ENCODE data around the gene TGFBR3. TPM values are rescaled to one million over a fixed set of nuclear protein-coding genes. Genes with fewer than 3 reads are reported as not detected.

Gene TGFBR3
- total RNA-seq, 1 donor: 32.2 TPM

- TF ChIP-seq CTCF (IDR thresholded peaks at IDR 0.05; ENCODE audit: extremely low read depth, low read depth, low read length): no peak
- no peak overlapping the region for H3K4me2 ChIP-seq (ENCODE audit: insufficient read depth, low read length)
- no peaks in the 10 kb centered on the region for H4K20me1 ChIP-seq (ENCODE audit: insufficient read depth, low read length)
- no peaks in the 10 kb centered on the region for H3K79me2 ChIP-seq (ENCODE audit: insufficient read depth, low read length)
- no peak overlapping the region for H2AFZ ChIP-seq (ENCODE audit: low read length)
- H3K27ac ChIP-seq (ENCODE audit: low read depth, low read length): no peak overlapping the region
- no peak for DNase-seq (ENCODE audit: insufficient read length, low spot score, missing footprints)
- no peaks in the 10 kb centered on the region for H3K36me3 ChIP-seq (ENCODE audit: insufficient read depth, low read length)
- H3K4me1 ChIP-seq (ENCODE audit: insufficient read depth, low read length): peaks cover 4% of the 10 kb centered on the region
- H3K9me3 ChIP-seq (ENCODE audit: low read depth, low read length): no peaks in the 10 kb centered on the region
- H3K4me3 ChIP-seq (ENCODE audit: insufficient read depth, low read length): no peak overlapping the region
- H3K27me3 ChIP-seq (ENCODE audit: insufficient read depth, low read length): no peaks in the 10 kb centered on the region
Measured at GRCh38 chr1:91913018-91913417, 27.1 kb upstream of the TGFBR3 start.

GRCh38 chr1:91912266-91912665 is 26.3 kb upstream of the TGFBR3 start:
- DNase-seq (ENCODE audit: insufficient read length, low spot score, missing footprints): no peak
- Histone ChIP-seq H4K20me1 (ENCODE audit: insufficient read depth, low read length) (no peaks in the 10 kb centered on the region), H3K4me1 (ENCODE audit: insufficient read depth, low read length) (peaks cover 4% of the 10 kb centered on the region), H3K79me2 (ENCODE audit: insufficient read depth, low read length) (no peaks in the 10 kb centered on the region), H3K27me3 (ENCODE audit: insufficient read depth, low read length) (no peaks in the 10 kb centered on the region), H3K4me3 (ENCODE audit: insufficient read depth, low read length) (no peak overlapping the region), H3K9me3 (ENCODE audit: low read depth, low read length) (no peaks in the 10 kb centered on the region), H3K27ac (ENCODE audit: low read depth, low read length) (no peak overlapping the region), H3K4me2 (ENCODE audit: insufficient read depth, low read length) (no peak overlapping the region), H3K36me3 (ENCODE audit: insufficient read depth, low read length) (no peaks in the 10 kb centered on the region), H2AFZ (ENCODE audit: low read length) (no peak overlapping the region)
- TF ChIP-seq CTCF (IDR thresholded peaks at IDR 0.05; ENCODE audit: extremely low read depth, low read depth, low read length): no peak

- no peak overlapping the region for H3K4me2 ChIP-seq (ENCODE audit: insufficient read depth, low read length)
- DNase-seq (ENCODE audit: insufficient read length, low spot score, missing footprints): no peak
Measured at GRCh38 chr1:91901231-91901630, 15.3 kb upstream of the TGFBR3 start.

GRCh38 chr1:91900562-91900961 is 14.6 kb upstream of the TGFBR3 start:
- TF ChIP-seq CTCF (IDR thresholded peaks at IDR 0.05; ENCODE audit: extremely low read depth, low read depth, low read length): no peak
- Histone ChIP-seq H3K4me2 (ENCODE audit: insufficient read depth, low read length) (peak overlapping the region; percentile 37), H3K9me3 (ENCODE audit: low read depth, low read length) (no peaks in the 10 kb centered on the region), H3K27me3 (ENCODE audit: insufficient read depth, low read length) (no peaks in the 10 kb centered on the region), H3K4me3 (ENCODE audit: insufficient read depth, low read length) (no peak overlapping the region), H3K27ac (ENCODE audit: low read depth, low read length) (peak overlapping the region; percentile 63), H4K20me1 (ENCODE audit: insufficient read depth, low read length) (no peaks in the 10 kb centered on the region), H3K36me3 (ENCODE audit: insufficient read depth, low read length) (no peaks in the 10 kb centered on the region), H3K79me2 (ENCODE audit: insufficient read depth, low read length) (no peaks in the 10 kb centered on the region), H3K4me1 (ENCODE audit: insufficient read depth, low read length) (peaks cover 16% of the 10 kb centered on the region), H2AFZ (ENCODE audit: low read length) (no peak overlapping the region)
- peak; percentile 88 for DNase-seq (ENCODE audit: insufficient read length, low spot score, missing footprints)

More at GRCh38 chr1:91901231-91901630, 15.3 kb upstream of the TGFBR3 start:
- TF ChIP-seq CTCF (IDR thresholded peaks at IDR 0.05; ENCODE audit: extremely low read depth, low read depth, low read length): no peak
- Histone ChIP-seq H3K4me3 (ENCODE audit: insufficient read depth, low read length) (no peak overlapping the region), H3K27ac (ENCODE audit: low read depth, low read length) (peak overlapping the region; percentile 63), H3K79me2 (ENCODE audit: insufficient read depth, low read length) (no peaks in the 10 kb centered on the region), H3K9me3 (ENCODE audit: low read depth, low read length) (no peaks in the 10 kb centered on the region), H3K27me3 (ENCODE audit: insufficient read depth, low read length) (no peaks in the 10 kb centered on the region), H4K20me1 (ENCODE audit: insufficient read depth, low read length) (no peaks in the 10 kb centered on the region), H3K4me1 (ENCODE audit: insufficient read depth, low read length) (peaks cover 16% of the 10 kb centered on the region), H3K36me3 (ENCODE audit: insufficient read depth, low read length) (no peaks in the 10 kb centered on the region), H2AFZ (ENCODE audit: low read length) (no peak overlapping the region)
